WI38 (cell line): Measurements from ENCODE around the gene P2RY12.

Experiments used
- H3K4me3 ChIP-seq: 2 replicates; pipeline ENCODE4 v1.5.1; 2011; ENCODE audit warnings: low read depth, mild to moderate bottlenecking, control low read depth, low read length
- CTCF ChIP-seq: IDR thresholded peaks from 2 replicates; pipeline ENCODE4 v1.5.1; 2012; ENCODE audit warnings: low read depth, mild to moderate bottlenecking, control low read depth, low read length

P2RY12 gene

GRCh38 chr3:151347432-151347831 lies 37.1 kb downstream of the P2RY12 start:
- no peak overlapping the region for H3K4me3 ChIP-seq
- no peak for TF ChIP-seq CTCF

GRCh38 chr3:151346292-151346691 lies 38.3 kb downstream of the P2RY12 start:
- H3K4me3 ChIP-seq: no peak overlapping the region
- no peak for TF ChIP-seq CTCF

- peak overlapping the region; percentile 22 for H3K4me3 ChIP-seq
- TF ChIP-seq CTCF: no peak
These were observed 38.7 kb downstream of the P2RY12 start for GRCh38 chr3:151345859-151346258.

- TF ChIP-seq CTCF: no peak
These were observed 52.9 kb downstream of the P2RY12 start for GRCh38 chr3:151331696-151332095.

GRCh38 chr3:151330899-151331298 lies 53.7 kb downstream of the P2RY12 start:
- no peak for TF ChIP-seq CTCF

More at GRCh38 chr3:151331696-151332095, 52.9 kb downstream of the P2RY12 start:
- no peak overlapping the region for H3K4me3 ChIP-seq

GRCh38 chr3:151330379-151330778 lies 54.2 kb downstream of the P2RY12 start:
- no peak for TF ChIP-seq CTCF
- no peak overlapping the region for H3K4me3 ChIP-seq

More at GRCh38 chr3:151330899-151331298, 53.7 kb downstream of the P2RY12 start:
- H3K4me3 ChIP-seq: no peak overlapping the region

GRCh38 chr3:151329363-151329762 lies 55.2 kb downstream of the P2RY12 start, which contains the start of gene P2RY13:
Gene P2RY13, minus strand, starts transcription at chr3:151329549. Its CDS starts 21 bp downstream, at chr3:151329528.
- H3K4me3 ChIP-seq: no peak within 1 kb of the TSS
- TF ChIP-seq CTCF: no peak
